Renal cortex interstitium (tissue), 11 donors: ENCODE results near the gene C17orf67. TPM values are rescaled to one million over a fixed set of nuclear protein-coding genes. Genes with fewer than 3 reads are reported as not detected.

Source experiments
- DNase-seq, 11 donors: peaks; one replicate each; pipeline ENCODE4 v3.0.0-alpha.2; 2013; ENCODE audit warnings: low read depth in 9 of 11, low spot score in 4 of 11; ENCODE audit errors: extremely low read depth in 1 of 11
- polyA plus RNA-seq, 3 donors: library from polyadenylated mRNA; unstranded; fragments of 120-200 nt; gene quantifications; one replicate each; pipeline ENCODE4 v1.2.1, GENCODE V29; 2013; ENCODE audit not compliant: insufficient read length in 3 of 3

Gene C17orf67
- polyA plus RNA-seq, 3 donors, result 0.70 to 2.2 (median 1.3) TPM

DNA sequence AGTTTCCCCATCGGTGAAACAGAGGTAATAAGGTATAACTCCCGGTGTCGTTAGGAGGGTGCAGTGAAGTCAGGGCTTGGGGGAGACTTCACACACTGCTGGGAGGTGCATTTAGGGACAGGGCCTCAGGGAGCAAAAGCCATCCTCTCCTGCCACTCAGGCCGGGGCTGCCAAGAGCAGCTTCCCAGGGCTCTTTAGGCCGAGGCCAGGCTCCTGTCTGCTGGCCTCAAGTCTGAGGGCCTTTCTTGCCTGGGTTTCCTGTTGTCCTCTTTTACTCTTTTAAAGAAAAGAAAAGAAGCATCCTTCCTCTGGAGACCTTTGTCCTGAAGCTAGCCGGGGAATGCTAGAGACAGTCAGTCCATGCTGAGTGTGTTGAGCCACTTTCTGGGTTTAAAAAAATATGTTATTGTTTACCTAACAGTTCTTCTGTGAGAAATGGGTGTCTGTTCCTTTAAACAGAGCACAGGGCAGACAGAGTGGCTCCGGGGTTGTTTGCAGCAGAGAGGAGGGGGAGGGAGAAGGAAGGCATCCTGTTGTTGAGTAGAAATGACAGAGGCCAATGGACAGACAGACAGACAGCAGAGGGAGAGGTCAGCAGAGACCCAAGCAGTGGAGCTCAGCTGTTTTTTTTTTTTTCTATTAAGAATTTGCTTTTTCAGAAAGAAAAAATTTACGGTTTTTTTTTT lies 79.1 kb downstream of the C17orf67 start:
- peak in 2 of 11 donors; percentile 11 to 23 for DNase-seq

DNA sequence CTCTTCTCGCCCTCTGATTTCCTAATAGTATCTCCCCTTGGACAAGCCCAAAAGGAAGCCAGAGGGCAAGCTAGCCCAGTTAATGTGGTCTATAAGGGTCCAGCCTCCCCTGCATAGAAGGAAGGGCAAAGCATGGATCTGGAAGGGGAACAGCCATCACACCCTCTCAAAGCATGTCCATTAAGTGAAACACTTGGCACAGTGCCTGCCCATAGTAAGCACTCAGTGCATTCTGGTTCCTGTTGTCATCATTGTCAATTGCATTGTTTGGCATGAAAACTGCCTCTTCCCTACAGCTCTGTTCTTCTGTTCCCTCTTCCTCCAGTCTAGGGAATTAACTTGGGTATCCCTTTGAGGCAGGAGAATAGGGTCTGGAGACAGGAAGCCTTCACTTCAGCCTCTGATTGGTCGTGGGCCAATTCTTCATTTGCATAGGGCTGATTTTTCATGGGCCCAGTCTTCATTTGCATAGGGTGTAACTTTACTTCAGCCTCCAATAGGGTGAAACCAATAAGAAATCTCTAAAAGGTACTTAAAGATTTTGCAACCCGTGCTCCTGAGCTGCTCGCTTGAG lies 81.4 kb downstream of the C17orf67 start:
- no peak for DNase-seq

DNA sequence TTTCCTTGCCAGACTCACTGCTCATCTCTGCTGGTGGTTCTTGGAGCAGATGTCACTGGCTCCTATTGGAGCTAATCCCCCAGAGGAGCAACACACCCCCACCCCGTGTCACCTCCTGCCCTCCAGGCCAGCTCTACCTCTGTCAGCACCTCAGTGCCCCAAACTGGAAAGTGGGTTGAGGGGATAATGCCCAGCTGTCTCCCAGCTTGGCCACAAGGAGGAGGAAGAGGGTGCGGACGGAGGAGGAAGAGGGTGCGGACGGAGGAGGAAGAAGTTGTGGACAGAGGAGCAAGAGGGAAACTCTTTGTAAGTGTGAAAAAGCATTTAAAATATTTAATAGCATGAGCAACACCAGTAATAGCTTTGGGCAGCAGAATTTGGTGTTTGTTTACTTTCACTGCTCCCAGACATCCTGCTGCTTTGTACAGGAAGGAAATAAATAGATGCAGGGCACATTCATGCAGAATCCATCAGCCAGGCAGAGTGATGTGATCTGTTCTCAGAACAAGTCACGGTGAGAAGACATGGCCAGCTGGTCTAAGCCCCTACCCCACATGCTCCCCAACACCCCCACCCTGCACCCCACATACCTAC lies 82.5 kb downstream of the C17orf67 start:
- no peak for DNase-seq

DNA sequence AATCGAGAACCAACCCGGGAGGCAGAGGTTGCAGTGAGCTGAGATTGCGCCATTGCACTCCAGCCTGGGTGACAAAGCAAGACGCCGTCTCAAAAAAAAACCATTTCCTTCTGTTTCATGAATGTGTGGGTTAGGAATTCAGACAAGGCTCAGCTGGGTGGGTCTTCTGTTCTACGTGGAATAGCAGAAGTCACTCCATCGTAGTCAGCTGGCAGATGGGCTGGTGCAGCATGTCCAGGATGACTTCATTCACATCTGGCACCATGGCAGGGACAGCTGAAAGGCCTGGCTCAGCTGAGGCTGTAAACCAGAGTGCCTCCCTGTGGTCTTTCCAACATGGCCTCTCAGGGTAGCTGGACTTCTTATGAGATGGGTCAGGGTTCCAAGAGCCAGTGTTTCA lies 89.0 kb downstream of the C17orf67 start:
- DNase-seq, result no peak

DNA sequence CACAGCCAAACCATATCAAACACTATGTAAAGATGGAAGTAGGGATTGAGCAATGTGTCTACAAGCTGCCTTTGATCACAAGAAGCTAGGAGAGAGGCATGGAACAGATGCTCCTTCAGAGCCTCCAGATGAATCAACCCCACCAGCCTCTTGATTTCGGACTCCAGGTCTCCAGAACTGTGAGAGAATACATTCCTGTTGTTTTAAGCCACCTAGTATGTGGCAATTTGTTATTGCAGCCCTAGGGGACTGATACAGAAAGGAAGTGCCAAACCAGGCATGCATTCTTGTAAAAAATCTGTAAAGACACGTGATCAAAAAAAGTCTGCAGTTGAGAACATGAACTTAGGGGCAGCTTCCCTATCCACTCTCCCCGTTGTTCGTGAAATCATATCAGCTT lies 91.1 kb downstream of the C17orf67 start:
- no peak for DNase-seq

Other genes starting within 250 kb of the C17orf67 start
- 1 to 10 TPM; 1.1 to 1.9 (median 1.5) TPM for gene NOG, start 240.2 kb downstream of the C17orf67 start, polyA plus RNA-seq
- gene DGKE, start 231 bp upstream of the C17orf67 start, polyA plus RNA-seq, result 1 to 10 TPM; 3.1 to 6.3 (median 4.9) TPM
- gene TRIM25, start 80.1 kb upstream of the C17orf67 start, polyA plus RNA-seq, result 10 to 100 TPM; 27.9 to 35.5 (median 32.9) TPM
- 10 to 100 TPM; 28.9 to 33.4 (median 29.2) TPM for gene COIL, start 127.1 kb upstream of the C17orf67 start, polyA plus RNA-seq
- 10 to 100 TPM; 73.2 to 94.7 (median 76.2) TPM for gene SCPEP1, start 144.2 kb upstream of the C17orf67 start, polyA plus RNA-seq